Choroid plexus epithelial cell (primary cell): ENCODE measurements around the gene PCDHB13.
"Not testable (repeated sequence)": the region's sequence is repeated elsewhere in the genome, so short reads cannot be mapped to it uniquely, and the experiment has no call there.

Source experiments
- DNase-seq: peaks from one replicate; pipeline ENCODE4 v3.0.0-alpha.2; 2010; ENCODE audit warnings: low read depth
- H3K4me3 ChIP-seq: 2 replicates; pipeline ENCODE4 v1.5.1; 2011; ENCODE audit warnings: low read depth, mild to moderate bottlenecking, control low read depth, low read length, moderate library complexity
- CTCF ChIP-seq: conservative IDR thresholded peaks from 2 replicates; pipeline ENCODE4 v1.5.1; 2011; ENCODE audit warnings: low read depth, mild to moderate bottlenecking, control low read depth, inconsistent platforms, low read length, moderate library complexity

PCDHB13 gene

DNA sequence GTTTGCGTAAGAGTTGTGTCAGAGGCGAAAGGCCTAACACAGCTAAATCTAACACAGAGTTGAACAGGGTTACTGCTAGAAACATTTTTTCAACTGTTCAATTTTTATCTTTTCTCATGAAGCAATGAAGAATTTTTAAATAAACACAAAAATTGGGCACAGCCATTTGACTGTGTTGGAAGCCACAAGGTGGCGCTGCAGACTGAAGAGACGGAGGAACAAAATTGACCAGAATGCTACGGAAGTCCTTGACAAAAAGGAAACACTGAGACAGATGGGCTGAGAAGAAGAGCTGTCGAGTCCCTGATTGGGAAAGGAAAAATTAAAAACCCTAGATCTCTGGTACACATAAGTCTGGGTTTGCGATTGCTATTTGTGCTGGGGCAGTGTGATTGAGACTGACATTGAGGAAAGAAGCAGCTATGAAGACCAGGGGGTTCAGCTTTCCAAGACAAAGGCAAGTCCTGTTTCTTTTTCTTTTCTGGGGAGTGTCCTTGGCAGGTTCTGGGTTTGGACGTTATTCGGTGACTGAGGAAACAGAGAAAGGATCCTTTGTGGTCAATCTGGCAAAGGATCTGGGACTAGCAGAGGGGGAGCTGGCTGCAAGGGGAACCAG lies 26.7 kb upstream of the PCDHB13 start, which contains the start of gene PCDHB9:
Gene PCDHB9, plus strand, starts transcription at position 265 of the 616 bp plus-strand sequence. Its CDS starts 158 bp downstream, at position 423.
- no peak within 1 kb of the TSS for H3K4me3 ChIP-seq
- TF ChIP-seq CTCF, result peak; percentile 30
- peak; percentile 11 for DNase-seq

DNA sequence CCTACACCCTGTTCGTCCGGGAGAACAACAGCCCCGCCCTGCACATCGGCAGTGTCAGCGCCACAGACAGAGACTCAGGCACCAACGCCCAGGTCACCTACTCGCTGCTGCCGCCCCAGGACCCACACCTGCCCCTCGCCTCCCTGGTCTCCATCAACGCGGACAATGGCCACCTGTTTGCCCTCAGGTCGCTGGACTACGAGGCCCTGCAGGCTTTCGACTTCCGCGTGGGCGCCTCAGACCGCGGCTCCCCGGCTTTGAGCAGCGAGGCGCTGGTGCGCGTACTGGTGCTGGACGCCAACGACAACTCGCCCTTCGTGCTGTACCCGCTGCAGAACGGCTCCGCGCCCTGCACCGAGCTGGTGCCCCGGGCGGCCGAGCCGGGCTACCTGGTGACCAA lies 25.0 kb upstream of the PCDHB13 start:
- not testable (repeated sequence) for DNase-seq, H3K4me3 ChIP-seq

GRCh38 chr5:141189131-141189530 lies 24.6 kb upstream of the PCDHB13 start:
- not testable (repeated sequence) for H3K4me3 ChIP-seq, DNase-seq

DNA sequence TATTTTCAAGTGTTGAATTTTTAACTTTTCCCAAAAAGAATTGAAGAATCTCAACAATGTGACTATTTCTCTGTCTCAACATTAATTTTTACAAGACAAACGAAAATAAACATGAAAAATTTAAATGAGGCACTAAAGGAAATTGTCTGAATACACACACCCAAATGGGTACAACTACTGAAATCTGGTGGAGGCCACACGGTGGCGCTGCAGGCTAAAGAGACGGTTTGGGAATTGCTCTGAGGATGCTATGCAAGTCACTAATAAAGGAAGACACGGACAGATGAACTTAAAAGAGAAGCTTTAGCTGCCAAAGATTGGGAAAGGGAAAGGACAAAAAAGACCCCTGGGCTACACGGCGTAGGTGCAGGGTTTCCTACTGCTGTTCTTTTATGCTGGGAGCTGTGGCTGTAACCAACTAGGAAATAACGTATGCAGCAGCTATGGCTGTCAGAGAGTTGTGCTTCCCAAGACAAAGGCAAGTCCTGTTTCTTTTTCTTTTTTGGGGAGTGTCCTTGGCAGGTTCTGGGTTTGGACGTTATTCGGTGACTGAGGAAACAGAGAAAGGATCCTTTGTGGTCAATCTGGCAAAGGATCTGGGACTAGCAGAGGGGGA lies 21.5 kb upstream of the PCDHB13 start, which contains the start of gene PCDHB10:
Gene PCDHB10, plus strand, starts transcription at position 244 of the 616 bp plus-strand sequence. Its CDS starts 200 bp downstream, at position 444.
- peak; percentile 19 for DNase-seq
- no peak within 1 kb of the TSS for H3K4me3 ChIP-seq
- peak; percentile 40 for TF ChIP-seq CTCF

DNA sequence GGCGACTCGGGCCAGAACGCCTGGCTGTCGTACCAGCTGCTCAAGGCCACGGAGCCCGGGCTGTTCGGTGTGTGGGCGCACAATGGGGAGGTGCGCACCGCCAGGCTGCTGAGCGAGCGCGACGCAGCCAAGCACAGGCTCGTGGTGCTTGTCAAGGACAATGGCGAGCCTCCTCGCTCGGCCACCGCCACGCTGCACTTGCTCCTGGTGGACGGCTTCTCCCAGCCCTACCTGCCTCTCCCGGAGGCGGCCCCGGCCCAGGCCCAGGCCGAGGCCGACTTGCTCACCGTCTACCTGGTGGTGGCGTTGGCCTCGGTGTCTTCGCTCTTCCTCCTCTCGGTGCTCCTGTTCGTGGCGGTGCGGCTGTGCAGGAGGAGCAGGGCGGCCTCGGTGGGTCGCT lies 19.4 kb upstream of the PCDHB13 start:
- not testable (repeated sequence) for DNase-seq

GRCh38 chr5:141196363-141196762 lies 17.4 kb upstream of the PCDHB13 start:
- no peak for TF ChIP-seq CTCF
- no peak for DNase-seq

More for the DNA sequence above, 19.4 kb upstream of the PCDHB13 start:
- not testable (repeated sequence) for H3K4me3 ChIP-seq

GRCh38 chr5:141199359-141200235 lies 14.1 kb upstream of the PCDHB13 start, which contains the start of gene PCDHB11:
TSS of gene PCDHB11 (plus strand) at chr5:141199627. CDS start at chr5:141199775, 148 bp downstream.
- TF ChIP-seq CTCF, result no peak
- DNase-seq, result no peak
- H3K4me3 ChIP-seq, result no peak within 1 kb of the TSS

More at GRCh38 chr5:141196363-141196762, 17.4 kb upstream of the PCDHB13 start:
- no peak overlapping the region for H3K4me3 ChIP-seq

GRCh38 chr5:141201126-141201525 lies 12.6 kb upstream of the PCDHB13 start:
- not testable (repeated sequence) for DNase-seq, H3K4me3 ChIP-seq

GRCh38 chr5:141201646-141202045 lies 12.1 kb upstream of the PCDHB13 start:
- H3K4me3 ChIP-seq, DNase-seq: not testable (repeated sequence)
